22Rv1 (cell line): ENCODE measurements around the gene HCK.

Experiments
- H3K27ac ChIP-seq: fragments of 450-650 bp; 2 replicates; pipeline ENCODE4 v1.5.1; 2017
- CTCF ChIP-seq: fragments of 450-650 bp; IDR thresholded peaks from 2 replicates; pipeline ENCODE4 v1.5.1; 2017; ENCODE audit warnings: mild to moderate bottlenecking
- ZFX ChIP-seq: fragments of 450-650 bp; IDR thresholded peaks from 2 replicates; pipeline ENCODE4 v1.6.1; 2017; ENCODE audit warnings: antibody characterized with exemption, borderline replicate concordance

The HCK gene

GRCh38 chr20:32070690-32071213, 18.7 kb downstream of the HCK start:
- no peak for TF ChIP-seq ZFX
- TF ChIP-seq CTCF = no peak
- H3K27ac ChIP-seq = no peak overlapping the region

- no peak overlapping the region for H3K27ac ChIP-seq
- TF ChIP-seq ZFX = no peak
Observed at GRCh38 chr20:32071395-32072167, 19.5 kb downstream of the HCK start.

DNA sequence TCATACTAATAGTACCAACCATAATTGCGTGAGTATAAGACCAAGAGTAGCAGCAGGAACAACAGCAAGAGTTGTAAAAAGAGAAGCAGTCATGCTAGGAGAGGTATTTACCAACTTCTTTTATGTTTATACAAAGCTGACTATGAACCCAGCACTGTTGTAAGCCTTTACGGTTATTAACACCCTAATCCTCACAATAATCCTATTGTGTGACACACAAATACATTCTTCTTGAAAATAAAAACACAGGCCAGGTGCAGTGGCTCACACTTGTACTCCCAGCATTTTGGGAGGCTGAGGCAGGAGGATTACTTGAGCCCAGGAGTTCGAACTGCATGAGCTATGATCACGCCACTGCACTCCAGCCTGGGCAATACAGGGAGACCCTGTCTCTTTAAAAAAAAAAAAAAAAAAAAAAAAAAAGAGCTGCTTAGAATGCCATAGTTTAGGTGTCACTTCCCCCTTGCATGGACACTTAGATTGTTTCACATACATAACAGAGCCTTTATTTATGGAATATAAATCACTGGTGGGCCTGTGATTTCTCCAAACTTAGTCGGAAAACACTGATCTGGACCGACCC, 20.2 kb downstream of the HCK start:
- H3K27ac ChIP-seq = no peak overlapping the region
- TF ChIP-seq ZFX = no peak
- no peak for TF ChIP-seq CTCF

GRCh38 chr20:32075534-32075933, 23.5 kb downstream of the HCK start:
- no peak overlapping the region for H3K27ac ChIP-seq
- TF ChIP-seq ZFX = no peak
- TF ChIP-seq CTCF = no peak

- H3K27ac ChIP-seq = no peak overlapping the region
- TF ChIP-seq CTCF = no peak
- TF ChIP-seq ZFX = no peak
Observed at GRCh38 chr20:32077190-32077589, 25.1 kb downstream of the HCK start.

- TF ChIP-seq ZFX (no peak), CTCF (no peak)
- H3K27ac ChIP-seq = no peak overlapping the region
Observed at GRCh38 chr20:32078322-32078721, 26.3 kb downstream of the HCK start.

- H3K27ac ChIP-seq = no peak overlapping the region
- no peak for TF ChIP-seq ZFX
- TF ChIP-seq CTCF = no peak
Observed at GRCh38 chr20:32078791-32079190, 26.7 kb downstream of the HCK start.
